Coronary artery (tissue), 2 donors: ENCODE measurements around the gene FHL2.

ENCODE experiments used
- DNase-seq: peaks from one replicate; pipeline ENCODE4 v3.0.0-alpha.2; 2017; ENCODE audit warnings: low spot score
- H3K27ac ChIP-seq, 2 donors: fragments of 200-600 bp; sonication (generic); one replicate each; pipeline ENCODE4 v1.5.1; 2016 to 2019
- H3K4me3 ChIP-seq: fragments of 200-600 bp; sonication (generic); 2 replicates; pipeline ENCODE4 v1.5.1; 2016; ENCODE audit warnings: mild to moderate bottlenecking, moderate library complexity
- CTCF ChIP-seq: fragments of 200-600 bp; sonication (generic); IDR thresholded peaks from one replicate; pipeline ENCODE4 v1.5.1; 2019; ENCODE audit warnings: antibody characterized with exemption

Gene FHL2

GRCh38 chr2:105393373-105394055, 5.3 kb downstream of the FHL2 start:
- H3K4me3 ChIP-seq, result no peak overlapping the region
- H3K27ac ChIP-seq, result peak overlapping the region in 1 of 2 donors; percentile 12
- TF ChIP-seq CTCF, result no peak
- DNase-seq, result peak; percentile 69

- DNase-seq, result peak; percentile 67
- no peak for TF ChIP-seq CTCF
- Histone ChIP-seq H3K4me3 (no peak overlapping the region), H3K27ac (no peak overlapping the region)
These were observed 6.8 kb downstream of the FHL2 start for GRCh38 chr2:105391763-105392662.

- H3K4me3 ChIP-seq, result no peak overlapping the region
- peak; percentile 35 for DNase-seq
- no peak for TF ChIP-seq CTCF
- peak overlapping the region in 1 of 2 donors; percentile 43 for H3K27ac ChIP-seq
These were observed 7.7 kb downstream of the FHL2 start for GRCh38 chr2:105391058-105391627.

GRCh38 chr2:105390454-105390853, 8.4 kb downstream of the FHL2 start:
- no peak for TF ChIP-seq CTCF
- no peak for DNase-seq
- peak overlapping the region in 1 of 2 donors; percentile 2 for H3K27ac ChIP-seq
- no peak overlapping the region for H3K4me3 ChIP-seq

- peak overlapping the region; percentile 8 for H3K4me3 ChIP-seq
These were observed 9.9 kb downstream of the FHL2 start for GRCh38 chr2:105388971-105389381.

GRCh38 chr2:105387225-105387624, 11.6 kb downstream of the FHL2 start:
- no peak for TF ChIP-seq CTCF
- DNase-seq, result no peak
- H3K27ac ChIP-seq, result peak overlapping the region in 1 of 2 donors; percentile 3
- H3K4me3 ChIP-seq, result no peak overlapping the region

More at GRCh38 chr2:105388971-105389381, 9.9 kb downstream of the FHL2 start:
- TF ChIP-seq CTCF, result no peak
- peak overlapping the region; percentile 18 to 63 for H3K27ac ChIP-seq
- no peak for DNase-seq
